ENCODE data around the gene TPTE2. TPM values are rescaled to one million over a fixed set of nuclear protein-coding genes. Genes with fewer than 3 reads are reported as not detected.

Gene TPTE2
- total RNA-seq: not detected in 2 replicates

DNA sequence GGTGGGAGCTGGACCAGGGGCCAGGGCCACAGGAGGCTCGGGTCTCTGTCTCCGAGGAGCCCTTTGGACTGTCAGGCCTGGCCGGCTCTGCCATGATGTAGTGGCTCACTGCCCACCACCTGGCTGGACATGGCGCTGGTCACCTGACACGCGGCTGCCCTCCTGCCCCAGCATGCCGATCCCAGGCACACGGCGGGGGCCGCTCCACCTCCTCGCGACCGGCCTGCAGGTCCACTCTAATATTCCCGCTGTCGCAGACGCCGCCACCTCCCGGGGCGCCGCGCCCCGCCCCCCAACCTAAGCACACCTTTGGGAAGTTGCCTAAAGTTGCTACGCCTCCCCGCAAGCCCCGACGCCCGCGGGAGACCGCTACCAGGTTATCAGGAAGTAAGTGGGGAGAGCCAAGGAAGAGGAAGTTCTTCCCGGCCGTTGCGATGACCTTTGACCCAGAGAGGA is at the start of gene TPTE2:
TPTE2 (minus strand) TSS at position 406 of the 456 bp plus-strand sequence. CDS start 58,298 bp downstream, outside the sequence.

Other genes with a start within 250 kb of the TPTE2 start
- gene MPHOSPH8, start 72.1 kb upstream of the TPTE2 start, total RNA-seq: 18.9 and 20.2 TPM in 2 replicates
- gene PSPC1, start 221.4 kb upstream of the TPTE2 start, total RNA-seq: 82.0 and 96.9 TPM in 2 replicates